Endothelial cell of umbilical vein (primary cell): Measurements from ENCODE around the gene ZNF280D.

Experiments
- CTCF ChIP-seq, 2 donors: IDR thresholded peaks; 1 replicate in 1 of 2; 2 replicates in 1 of 2; pipeline ENCODE4 v1.5.1; 2011; ENCODE audit warnings: low read length in 2 of 2, mild to moderate bottlenecking in 2 of 2, moderate library complexity in 2 of 2, control low read depth in 1 of 2, inconsistent platforms in 1 of 2, low read depth in 1 of 2; ENCODE audit not compliant: insufficient read depth in 1 of 2; ENCODE audit errors: extremely low read depth in 1 of 2
- EZH2 ChIP-seq: IDR thresholded peaks from 2 replicates; pipeline ENCODE4 v1.6.1; 2012; ENCODE audit warnings: borderline replicate concordance, low read depth, mild to moderate bottlenecking, moderate library complexity, low read length, inconsistent platforms; ENCODE audit not compliant: severe bottlenecking
- JUN ChIP-seq: IDR thresholded peaks from 2 replicates; pipeline ENCODE4 v1.6.1; 2011; ENCODE audit warnings: borderline replicate concordance, low read depth; ENCODE audit not compliant: insufficient read length, insufficient read depth
- MYC ChIP-seq: IDR thresholded peaks from one replicate; pipeline ENCODE4 v1.6.1; 2011; ENCODE audit warnings: mild to moderate bottlenecking, low read depth, low read length
- POLR2A ChIP-seq: IDR thresholded peaks from 2 replicates; pipeline ENCODE4 v1.6.1; 2012; ENCODE audit warnings: low read depth, mild to moderate bottlenecking, control low read depth, low read length
- POLR2AphosphoS5 ChIP-seq: IDR thresholded peaks from 2 replicates; pipeline ENCODE4 v1.6.1; 2012; ENCODE audit warnings: low read depth, mild to moderate bottlenecking, control low read depth, low read length, moderate library complexity; ENCODE audit not compliant: insufficient read depth
- TF ChIP-seq, protein P1 (sequence below): IDR thresholded peaks from 2 replicates; pipeline ENCODE4 v1.6.1; 2011; ENCODE audit not compliant: insufficient read depth, insufficient read length

DNA sequence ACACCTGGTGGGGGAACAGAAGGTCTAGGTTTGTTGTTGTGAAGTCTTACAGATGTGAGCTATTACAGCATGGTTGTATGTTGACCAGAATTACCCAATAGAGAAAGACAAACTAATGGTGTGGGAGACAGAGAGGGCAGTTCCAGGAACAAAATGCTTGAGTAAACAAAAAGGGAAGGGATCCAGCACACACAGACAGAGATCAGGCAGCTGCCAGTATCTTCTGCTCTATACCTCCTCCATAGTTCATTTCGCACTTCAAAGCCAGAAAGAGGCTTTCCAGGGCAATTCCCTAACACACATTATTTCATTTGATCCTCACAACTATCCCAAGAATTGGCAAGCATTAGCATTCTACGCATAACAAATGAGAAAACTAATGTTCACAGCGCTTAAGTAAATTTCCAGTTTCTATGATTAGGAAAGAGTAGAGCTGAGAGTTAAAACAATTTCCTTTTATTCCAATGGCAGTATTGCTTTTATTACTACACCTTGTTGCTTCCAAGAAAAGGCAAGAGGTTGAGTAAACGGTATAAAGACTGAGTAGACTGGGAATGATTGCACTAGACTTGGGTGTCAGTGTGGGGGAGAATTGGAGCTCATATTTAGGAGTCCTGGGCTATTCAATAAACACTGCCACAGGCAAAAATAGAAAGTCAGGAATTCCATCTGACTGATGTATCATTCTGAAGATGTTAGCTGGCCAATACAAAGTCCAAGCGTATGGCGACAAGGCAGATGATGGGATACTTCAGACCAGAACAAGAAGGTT is 39.7 kb upstream of the ZNF280D start:
- TF ChIP-seq CTCF (IDR thresholded peaks at IDR 0.05; ENCODE audit: extremely low read depth in 1 of 2, insufficient read depth in 1 of 2, low read depth in 1 of 2, low read length in 2 of 2) (no peak), POLR2A (no peak), POLR2AphosphoS5 (no peak), JUN (no peak), EZH2 (no peak), MYC (no peak)
- TF ChIP-seq, protein P1, sequence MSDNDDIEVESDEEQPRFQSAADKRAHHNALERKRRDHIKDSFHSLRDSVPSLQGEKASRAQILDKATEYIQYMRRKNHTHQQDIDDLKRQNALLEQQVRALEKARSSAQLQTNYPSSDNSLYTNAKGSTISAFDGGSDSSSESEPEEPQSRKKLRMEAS = no peak
